Measurements from ENCODE around the gene RNF130.

GRCh38 chr5:179964015-179964414, 107.5 kb downstream of the RNF130 start:
- TF ChIP-seq, protein P1, sequence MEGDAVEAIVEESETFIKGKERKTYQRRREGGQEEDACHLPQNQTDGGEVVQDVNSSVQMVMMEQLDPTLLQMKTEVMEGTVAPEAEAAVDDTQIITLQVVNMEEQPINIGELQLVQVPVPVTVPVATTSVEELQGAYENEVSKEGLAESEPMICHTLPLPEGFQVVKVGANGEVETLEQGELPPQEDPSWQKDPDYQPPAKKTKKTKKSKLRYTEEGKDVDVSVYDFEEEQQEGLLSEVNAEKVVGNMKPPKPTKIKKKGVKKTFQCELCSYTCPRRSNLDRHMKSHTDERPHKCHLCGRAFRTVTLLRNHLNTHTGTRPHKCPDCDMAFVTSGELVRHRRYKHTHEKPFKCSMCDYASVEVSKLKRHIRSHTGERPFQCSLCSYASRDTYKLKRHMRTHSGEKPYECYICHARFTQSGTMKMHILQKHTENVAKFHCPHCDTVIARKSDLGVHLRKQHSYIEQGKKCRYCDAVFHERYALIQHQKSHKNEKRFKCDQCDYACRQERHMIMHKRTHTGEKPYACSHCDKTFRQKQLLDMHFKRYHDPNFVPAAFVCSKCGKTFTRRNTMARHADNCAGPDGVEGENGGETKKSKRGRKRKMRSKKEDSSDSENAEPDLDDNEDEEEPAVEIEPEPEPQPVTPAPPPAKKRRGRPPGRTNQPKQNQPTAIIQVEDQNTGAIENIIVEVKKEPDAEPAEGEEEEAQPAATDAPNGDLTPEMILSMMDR (IDR thresholded peaks at IDR 0.05; ENCODE audit: low read length) = no peak
- no peak for TF ChIP-seq EZH2 (IDR thresholded peaks at IDR 0.05; ENCODE audit: borderline replicate concordance, low read length)

All from OCI-LY1 (cell line).